ENCODE results near the gene TTC33.
"Not testable (repeated sequence)": the region's sequence is repeated elsewhere in the genome, so short reads cannot be mapped to it uniquely, and the experiment has no call there.

Gene TTC33

DNA sequence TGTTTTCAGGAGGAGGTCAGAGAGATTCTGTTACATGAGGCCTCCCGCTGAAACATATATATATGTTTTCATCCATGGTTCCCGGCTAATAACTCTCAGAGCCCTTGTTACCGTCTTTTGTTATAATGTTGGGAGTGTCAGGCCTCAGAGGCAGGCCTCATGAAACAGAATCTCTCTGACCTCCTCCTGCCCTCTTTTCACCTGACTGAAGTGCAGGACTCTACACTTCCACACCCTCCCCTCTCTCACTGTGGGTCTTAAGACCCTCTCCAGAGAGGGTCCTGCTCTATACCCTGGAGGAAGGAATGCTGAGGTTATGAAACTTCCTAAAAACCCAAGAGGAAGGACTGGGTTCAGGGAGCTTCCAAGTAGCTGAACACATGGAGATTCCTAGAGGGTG, 104.6 kb downstream of the TTC33 start:
- DNase-seq = no peak

DNA sequence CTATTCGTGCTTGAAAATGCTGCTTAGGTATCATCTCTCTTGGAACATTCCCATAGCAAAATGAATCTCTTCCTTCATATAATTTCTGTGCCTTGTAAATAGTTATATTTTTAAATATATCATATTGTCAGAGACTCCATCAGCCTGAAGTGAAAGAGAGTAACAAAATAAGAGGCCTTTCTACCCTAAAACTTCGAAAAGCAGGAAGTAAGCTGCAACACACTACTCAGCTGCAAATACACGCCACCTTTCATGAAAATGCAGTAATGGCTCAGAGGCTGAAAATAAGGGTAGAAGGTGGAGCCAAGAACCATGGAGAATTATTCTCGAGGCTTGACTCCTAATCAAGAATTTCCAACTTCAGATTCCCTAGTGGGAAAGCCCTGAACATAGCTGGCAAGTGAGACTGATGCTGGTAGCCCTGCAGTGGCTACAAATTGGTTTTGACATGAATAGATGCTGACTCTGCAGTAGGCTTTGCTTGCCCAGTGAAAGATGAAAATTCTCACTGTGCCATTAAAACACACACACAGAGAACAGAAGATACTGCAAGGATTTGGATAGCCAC, 106.2 kb downstream of the TTC33 start:
- DNase-seq = no peak

DNA sequence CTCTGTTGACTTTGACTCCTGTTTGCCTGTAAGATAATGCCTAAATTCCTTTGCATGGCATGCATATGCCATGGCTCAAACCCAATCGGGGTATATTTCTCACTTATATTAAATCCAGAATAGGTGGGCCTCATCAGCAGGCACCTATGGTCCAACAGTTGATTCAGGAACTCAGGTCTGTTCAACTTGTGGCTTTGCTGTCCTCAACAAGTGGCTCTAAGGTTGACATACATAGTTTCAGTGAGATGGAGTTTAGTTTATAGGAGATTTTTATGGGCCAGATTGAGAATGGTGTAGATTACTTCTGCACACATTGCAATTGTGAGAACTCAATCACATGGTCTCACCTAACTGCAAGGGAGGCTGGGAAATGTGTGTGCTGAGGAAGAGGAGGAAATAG, 107.6 kb downstream of the TTC33 start:
- DNase-seq = no peak

DNA sequence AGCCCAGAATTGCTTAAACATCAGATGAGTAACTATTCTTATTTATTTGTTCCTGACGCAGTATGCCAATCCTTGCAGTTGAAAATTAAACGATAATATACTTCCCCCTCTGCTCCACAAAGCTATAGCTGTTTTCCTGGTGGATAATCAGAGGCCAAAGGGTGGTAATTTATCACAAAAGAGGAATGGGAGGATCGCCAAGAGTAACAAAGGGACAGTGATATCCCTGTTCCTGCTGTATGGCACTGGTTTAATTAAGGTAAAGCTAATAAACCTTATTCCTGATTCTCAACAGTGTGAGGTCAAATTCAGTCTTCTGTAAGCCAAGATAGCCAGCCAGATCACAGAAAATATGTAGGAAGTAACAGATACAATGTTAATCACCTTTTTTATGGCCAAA, 109.5 kb downstream of the TTC33 start:
- no peak for DNase-seq

- DNase-seq = not testable (repeated sequence)
Observed at GRCh38 chr5:40639531-40639930, 116.2 kb downstream of the TTC33 start.

DNA sequence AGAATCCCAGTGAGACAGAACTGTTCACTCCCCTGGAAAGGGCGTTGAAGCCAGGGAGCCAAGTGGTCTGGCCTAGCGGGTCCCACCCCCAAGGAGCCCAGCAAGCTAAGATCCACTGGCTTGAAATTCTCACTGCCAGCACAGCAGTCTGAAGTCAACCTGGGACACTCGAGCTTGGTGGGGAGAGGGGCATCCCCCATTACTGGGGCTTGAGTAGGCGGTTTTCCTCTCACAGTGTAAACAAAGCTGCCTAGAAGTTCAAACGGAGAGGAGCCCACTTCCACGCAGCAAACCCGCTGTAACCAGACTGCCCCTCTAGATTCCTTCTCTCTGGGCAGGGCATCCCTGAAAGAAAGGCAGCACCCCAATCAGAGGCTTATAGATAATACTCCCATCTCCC, 121.2 kb downstream of the TTC33 start:
- no peak for DNase-seq

- no peak for DNase-seq
Observed at GRCh38 chr5:40634154-40634553, 121.6 kb downstream of the TTC33 start.

DNA sequence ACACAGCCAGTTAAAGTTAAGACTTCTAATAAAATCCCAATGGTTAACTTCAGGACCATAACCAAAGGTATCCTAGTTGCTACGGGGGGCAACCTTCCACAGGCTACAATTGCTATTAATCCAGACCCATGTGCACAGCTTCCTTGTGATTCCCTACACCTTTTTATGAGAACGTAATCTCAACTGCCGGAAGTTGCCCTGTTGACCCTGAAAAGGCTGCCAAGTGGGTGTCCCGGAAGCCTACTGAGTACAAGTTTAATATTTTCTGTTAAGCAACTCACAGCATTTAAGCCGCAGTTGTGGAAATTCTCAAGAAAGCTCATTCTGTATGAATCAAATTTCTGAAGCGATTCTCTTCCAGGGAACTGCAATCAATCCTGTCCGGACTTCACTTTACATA, 124.5 kb downstream of the TTC33 start:
- no peak for DNase-seq

DNA sequence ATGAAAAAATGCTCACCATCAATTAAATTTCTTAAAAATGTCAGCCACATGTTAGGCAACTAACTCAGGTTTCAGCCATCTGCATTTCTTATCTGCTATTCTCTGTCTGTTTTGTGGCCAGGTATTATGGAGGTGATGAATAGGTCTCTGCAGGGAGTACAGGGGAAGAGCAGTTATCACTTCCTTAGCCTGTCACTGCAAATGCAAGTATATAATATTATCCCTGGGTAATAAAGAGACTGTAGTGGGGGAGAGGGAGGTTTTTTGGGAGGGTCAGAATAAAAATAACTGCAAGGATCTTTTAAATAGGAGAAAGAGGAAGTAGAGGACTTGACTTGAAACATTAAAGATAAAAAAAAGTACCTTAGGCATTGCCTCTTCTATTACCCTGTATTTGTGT, 125.6 kb downstream of the TTC33 start:
- DNase-seq = no peak

- DNase-seq = no peak
Observed at GRCh38 chr5:40628407-40628806, 127.4 kb downstream of the TTC33 start.

- no peak for DNase-seq
Observed at GRCh38 chr5:40627706-40628105, 128.1 kb downstream of the TTC33 start.

GRCh38 chr5:40626801-40627200, 129.0 kb downstream of the TTC33 start:
- DNase-seq = no peak

DNA sequence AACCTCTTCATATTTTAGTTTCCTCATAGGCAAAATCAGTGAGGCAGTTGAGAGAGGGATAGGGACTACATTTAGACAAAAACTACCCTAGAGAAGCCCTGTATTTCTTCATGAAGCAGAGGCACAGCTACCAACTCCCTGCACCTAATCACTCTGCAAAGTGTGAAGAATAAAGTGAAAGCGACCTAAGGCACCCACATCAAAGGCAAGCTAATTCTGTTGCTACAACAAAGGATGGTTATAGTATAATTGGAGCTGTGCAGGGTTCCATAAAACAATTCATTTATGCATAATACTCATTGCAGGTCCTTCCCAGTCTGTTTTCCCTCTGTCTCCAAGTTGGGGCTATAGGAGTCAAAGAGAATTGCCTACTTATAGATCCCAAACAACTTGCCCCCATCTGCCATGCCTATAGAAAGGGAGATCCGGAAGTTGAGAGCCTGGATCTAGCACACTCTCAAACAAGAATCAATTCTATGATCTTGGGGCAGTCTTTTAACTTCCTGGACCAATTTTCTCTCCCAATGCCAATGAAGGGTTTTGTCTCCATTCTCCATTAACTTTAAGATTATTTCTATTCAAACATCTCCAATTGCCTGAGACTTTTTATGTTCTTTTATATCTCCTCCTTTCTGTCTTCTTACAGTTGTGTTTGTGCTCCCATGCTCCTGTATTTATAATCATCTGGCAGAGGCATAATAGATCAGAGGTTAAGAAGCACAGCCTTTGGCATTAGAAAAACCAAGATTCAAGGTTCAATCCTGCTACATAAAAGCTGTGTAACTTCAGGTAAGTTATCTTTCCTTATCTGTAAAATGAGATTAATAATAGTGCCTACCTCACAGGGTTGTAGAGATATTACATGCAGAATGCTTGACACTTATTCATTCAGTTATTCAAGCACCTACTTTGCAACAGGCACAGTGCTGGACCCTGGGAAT, 132.0 kb downstream of the TTC33 start:
- no peak for DNase-seq

DNA sequence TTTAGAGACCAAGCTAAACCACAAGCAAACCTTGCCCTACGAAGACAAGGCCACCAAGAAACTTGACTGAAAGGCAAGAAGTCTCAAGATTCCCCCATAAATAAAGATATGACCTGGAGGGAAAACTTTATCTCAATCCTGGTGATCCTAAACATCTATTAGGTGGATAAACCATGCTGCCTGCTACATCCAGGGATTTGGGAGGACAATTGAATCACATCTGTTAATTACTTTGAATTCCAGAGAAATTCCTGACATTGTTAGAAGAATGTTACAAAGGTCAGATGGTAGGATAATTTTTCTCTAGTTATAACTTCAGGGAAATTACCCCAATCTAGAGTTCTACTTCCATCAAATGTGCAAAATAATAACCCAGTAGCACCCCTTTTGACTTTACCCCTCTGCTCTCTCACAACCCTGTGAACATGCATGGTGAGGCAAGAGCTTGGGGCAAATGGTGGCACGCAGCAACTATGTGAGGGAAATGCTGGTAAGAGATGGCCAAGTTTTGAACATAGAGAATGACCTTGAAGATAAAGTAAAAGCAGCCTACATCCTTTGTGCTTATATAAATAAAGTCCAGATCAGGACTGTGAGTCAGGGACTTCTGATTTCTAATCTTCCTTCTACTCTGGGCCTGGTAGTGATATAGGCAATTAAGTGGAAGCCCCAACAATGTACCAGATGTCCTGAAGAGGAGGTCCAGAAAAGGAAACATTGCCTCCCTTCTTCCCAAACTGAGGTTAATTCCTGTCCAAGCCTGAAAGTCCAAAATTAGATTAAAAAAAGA, 133.1 kb downstream of the TTC33 start:
- no peak for DNase-seq

DNA sequence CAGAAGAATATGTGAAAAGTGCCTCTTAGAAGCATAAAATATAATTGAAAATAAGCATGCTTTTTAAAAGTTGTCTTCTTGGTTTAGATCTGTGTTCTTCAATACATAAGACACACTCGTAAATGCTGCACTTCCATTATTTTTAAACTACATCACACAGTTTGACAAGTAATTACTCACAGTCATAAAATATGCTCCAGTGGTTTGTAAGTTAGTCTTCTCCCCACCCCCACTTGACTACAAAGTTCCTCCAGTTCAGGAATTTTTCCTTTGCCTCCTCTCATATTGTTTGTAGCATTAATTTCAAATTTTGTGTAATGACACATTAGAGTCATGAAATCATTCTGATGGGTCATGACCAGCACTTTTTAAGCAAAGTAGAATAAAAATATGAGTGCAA, 136.3 kb downstream of the TTC33 start:
- DNase-seq = no peak

DNA sequence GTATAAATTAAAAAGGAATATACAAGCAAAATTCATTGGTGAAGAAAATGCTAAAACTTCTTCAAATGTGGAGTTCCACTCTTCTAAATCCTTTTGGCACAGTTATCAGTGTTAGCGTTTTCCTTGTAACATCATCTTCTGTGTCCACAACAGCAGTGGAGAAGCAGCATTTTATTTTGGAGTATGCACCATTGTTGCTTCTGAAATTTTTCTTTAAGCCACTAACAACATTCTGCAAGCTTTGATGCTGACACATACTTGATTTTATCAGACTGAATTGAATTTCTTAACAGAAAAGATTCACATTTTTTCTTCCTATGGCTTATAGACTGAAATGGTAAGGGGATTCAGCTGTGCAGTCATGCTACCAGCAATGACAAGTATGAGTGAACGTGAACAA, 136.8 kb downstream of the TTC33 start:
- DNase-seq = no peak

- no peak for DNase-seq
Observed at GRCh38 chr5:40616781-40617180, 139.0 kb downstream of the TTC33 start.

DNA sequence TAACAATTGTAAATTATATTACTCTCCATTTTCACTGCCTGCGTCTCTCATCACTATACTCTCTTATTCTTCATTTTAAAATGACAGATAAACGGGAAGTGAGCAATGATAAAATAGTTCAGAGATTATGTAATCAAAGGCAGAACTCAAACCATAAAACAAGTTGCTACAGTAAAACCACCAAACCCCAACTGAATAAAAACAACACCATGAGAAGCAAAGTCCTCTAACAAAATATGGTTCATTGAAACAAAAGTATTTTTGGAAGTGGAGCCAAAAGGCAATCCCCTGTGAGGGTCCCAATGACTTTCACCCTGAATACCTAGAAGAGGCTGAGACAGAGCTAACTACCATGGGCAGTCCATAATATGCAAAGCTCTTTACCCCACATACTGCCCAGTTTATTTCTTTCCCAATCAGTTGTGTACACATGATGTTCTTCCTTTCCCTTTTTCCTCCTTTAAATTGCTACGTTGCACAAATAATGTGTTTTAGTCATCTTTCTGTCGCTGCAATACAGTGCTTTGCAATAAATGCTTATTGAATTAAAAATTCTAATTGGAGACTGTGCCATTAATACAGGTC, 140.1 kb downstream of the TTC33 start:
- DNase-seq = no peak

DNA sequence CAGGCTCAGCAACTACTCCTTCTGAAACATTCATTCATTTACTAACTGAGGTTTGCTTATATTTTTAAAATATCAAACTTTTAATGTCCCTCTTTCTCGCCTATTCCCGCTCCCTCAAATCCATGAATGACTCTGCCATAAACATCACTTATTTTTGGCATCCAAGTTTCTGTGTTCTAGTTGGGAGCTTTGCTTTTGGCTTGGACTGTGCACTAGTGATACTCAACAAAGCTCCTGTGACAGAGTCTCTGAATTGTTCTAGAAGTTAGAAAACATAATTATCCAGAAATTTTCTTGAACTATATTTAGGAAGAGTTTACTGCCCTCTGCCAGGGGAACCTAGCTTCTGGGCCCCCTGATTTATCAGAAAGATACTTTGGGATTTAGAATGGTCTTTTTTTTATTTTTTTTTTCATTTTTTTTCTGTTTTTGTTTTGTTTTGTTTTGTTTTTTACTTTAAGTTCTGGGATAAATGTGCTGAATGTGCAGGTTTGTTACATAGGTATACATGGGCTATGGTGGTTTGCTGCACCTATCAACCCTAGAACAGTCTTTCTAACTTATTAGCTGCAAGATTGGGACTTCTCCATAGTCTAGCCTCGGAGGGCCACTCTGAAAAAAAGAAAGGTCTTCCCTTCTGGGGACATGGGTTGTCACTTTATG, 140.7 kb downstream of the TTC33 start:
- no peak for DNase-seq

DNA sequence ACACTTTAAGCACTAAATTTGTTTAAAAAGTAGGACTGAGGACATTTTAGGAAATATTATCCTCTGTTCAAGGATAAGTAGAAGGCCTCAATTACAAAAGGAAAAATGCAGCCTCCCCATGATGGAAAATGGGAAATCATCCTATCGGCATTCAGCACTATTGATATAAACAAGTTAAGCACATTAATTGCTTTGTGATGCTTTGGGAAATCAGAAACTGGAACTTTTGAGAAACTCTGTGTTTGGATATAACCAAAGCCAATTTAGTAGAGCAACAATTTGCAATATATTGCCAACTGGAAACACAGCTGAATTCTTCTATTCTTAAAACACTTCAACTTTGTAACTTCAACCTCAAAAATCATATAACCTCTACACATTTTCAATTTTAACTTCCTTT, 141.3 kb downstream of the TTC33 start:
- DNase-seq = no peak

DNA sequence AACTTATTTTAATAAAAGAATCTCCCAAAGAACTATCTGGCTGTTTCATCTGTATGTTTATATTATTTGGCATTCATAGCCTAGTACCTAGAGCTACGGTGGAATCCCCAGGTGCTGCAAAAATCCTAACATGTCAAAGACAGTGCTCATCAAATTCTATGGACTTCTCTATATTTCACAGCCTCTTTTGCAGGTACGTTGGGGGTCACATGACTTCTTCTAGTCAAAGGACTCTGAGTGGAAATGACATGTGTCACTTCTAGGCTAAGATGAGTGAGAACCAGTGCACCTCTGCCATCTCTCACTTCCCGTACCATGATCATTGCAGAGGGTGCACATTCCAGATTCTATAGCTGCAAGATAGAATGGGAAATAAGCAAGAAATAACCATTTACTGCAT, 148.6 kb downstream of the TTC33 start:
- DNase-seq = no peak

DNA sequence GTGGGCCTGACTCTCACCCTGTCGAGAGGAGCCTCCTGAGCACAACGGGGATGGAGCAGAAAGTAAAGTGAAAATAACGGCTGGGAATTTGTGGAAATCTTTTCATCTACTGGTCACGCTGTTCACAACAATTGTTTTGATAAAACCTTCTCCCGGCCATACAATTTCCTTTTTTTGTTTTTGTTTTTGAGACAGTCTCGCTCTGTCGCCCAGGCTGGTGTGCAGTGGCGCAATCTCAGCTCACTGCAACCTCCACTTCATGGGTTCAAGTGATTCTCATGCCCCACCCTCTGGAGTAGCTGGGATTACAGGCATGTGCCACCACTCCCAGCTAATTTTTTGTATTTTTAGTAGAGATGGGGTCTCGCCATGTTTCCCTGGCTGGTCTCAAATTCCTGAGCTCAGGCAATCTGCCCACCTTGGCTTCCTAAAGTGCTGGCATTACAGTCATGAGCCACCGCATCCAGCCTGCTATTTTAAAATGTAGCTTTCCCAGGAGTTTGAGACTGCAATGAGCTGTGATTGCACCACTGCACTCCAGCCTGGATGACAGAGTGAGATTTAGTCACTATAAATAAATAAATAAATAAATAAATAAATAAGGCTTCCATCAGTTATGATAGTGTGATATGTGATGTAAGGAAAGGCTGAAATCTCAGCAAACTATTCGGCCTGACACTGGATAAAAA, 149.5 kb downstream of the TTC33 start:
- DNase-seq = no peak

Measured in C1 segment of cervical spinal cord (tissue), 14 donors.